Hepatocyte (in vitro differentiated cells): ENCODE measurements around the gene AP2S1.
"Not testable (repeated sequence)": the region's sequence is repeated elsewhere in the genome, so short reads cannot be mapped to it uniquely, and the experiment has no call there.

Experiments
- EZH2 ChIP-seq: fragments of 200-600 bp; sonication (generic); IDR thresholded peaks from 2 replicates; pipeline ENCODE4 v1.6.1; 2016; ENCODE audit warnings: antibody characterized with exemption, mild to moderate bottlenecking, borderline replicate concordance
- TF ChIP-seq, protein P1 (sequence below): fragments of 200-600 bp; sonication (generic); IDR thresholded peaks from 2 replicates; pipeline ENCODE4 v1.5.1; 2016; ENCODE audit warnings: antibody characterized with exemption, mild to moderate bottlenecking; ENCODE audit not compliant: poor library complexity

DNA sequence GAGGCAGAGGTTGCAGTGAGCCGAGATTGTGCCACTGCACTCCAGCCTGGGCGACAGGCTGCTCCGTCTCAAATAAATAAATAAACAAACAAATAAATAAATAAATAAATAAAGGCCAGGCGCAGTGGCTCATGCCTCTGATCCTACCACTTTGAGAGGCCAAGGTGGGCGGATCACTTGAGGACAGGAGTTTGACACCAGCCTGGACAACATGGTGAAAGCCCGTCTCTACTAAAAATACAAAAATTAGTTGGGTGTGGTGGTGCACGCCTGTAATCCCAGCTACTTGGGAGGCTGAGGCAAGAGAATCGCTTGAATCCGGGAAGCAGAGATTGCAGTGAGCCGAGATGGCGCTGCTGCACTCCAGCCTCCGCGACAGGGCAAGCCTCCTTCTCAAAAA, 4.1 kb upstream of the AP2S1 start:
- TF ChIP-seq, protein P1, sequence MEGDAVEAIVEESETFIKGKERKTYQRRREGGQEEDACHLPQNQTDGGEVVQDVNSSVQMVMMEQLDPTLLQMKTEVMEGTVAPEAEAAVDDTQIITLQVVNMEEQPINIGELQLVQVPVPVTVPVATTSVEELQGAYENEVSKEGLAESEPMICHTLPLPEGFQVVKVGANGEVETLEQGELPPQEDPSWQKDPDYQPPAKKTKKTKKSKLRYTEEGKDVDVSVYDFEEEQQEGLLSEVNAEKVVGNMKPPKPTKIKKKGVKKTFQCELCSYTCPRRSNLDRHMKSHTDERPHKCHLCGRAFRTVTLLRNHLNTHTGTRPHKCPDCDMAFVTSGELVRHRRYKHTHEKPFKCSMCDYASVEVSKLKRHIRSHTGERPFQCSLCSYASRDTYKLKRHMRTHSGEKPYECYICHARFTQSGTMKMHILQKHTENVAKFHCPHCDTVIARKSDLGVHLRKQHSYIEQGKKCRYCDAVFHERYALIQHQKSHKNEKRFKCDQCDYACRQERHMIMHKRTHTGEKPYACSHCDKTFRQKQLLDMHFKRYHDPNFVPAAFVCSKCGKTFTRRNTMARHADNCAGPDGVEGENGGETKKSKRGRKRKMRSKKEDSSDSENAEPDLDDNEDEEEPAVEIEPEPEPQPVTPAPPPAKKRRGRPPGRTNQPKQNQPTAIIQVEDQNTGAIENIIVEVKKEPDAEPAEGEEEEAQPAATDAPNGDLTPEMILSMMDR = not testable (repeated sequence)
- TF ChIP-seq EZH2 = not testable (repeated sequence)
